Measurements from ENCODE around the gene SCAP. TPM values are rescaled to one million over a fixed set of nuclear protein-coding genes. Genes with fewer than 3 reads are reported as not detected.

Gene SCAP
- polyA plus RNA-seq, 1 donor: 51.7 TPM

Other genes with a start within 250 kb of the SCAP start
- 5.6 TPM for gene KIF9, start 193.1 kb downstream of the SCAP start, polyA plus RNA-seq (ENCODE audit: insufficient read length)
- 14.7 TPM for gene KLHL18, start 193.0 kb downstream of the SCAP start, polyA plus RNA-seq (ENCODE audit: insufficient read length)
- gene PTPN23, start 94.9 kb downstream of the SCAP start, polyA plus RNA-seq (ENCODE audit: insufficient read length): 28.3 TPM
- 28.1 TPM for gene ELP6, start 37.8 kb upstream of the SCAP start, polyA plus RNA-seq (ENCODE audit: insufficient read length)
- 1.6 TPM for gene CSPG5, start 102.9 kb upstream of the SCAP start, polyA plus RNA-seq (ENCODE audit: insufficient read length)

All from hindlimb muscle (tissue), 1 donor.